ENCODE results near the gene PLCD3. TPM values are rescaled to one million over a fixed set of nuclear protein-coding genes. Genes with fewer than 3 reads are reported as not detected.

Gene PLCD3
- total and polyA plus RNA-seq, 2 of the 4 experiments (the other 2 are of a cell fraction), result 5.6 to 36.6 TPM

GRCh38 chr17:45104497-45104896 lies 27.8 kb downstream of the PLCD3 start:
- TF ChIP-seq RFX5 (IDR thresholded peaks at IDR 0.05; ENCODE audit: low read depth, low read length) (no peak), RCOR1 (IDR thresholded peaks at IDR 0.05; ENCODE audit: insufficient replicate concordance, low read length) (no peak), RAD21 (IDR thresholded peaks at IDR 0.05; ENCODE audit: low read length) (no peak), BHLHE40 (IDR thresholded peaks at IDR 0.05; ENCODE audit: low read depth, low read length) (no peak), CHD1 (IDR thresholded peaks at IDR 0.05; ENCODE audit: low read depth, low read length) (no peak), MXI1 (IDR thresholded peaks at IDR 0.05; ENCODE audit: borderline replicate concordance, low read depth, low read length) (no peak), FOS (IDR thresholded peaks at IDR 0.05; ENCODE audit: low read depth, low read length) (no peak), USF2 (IDR thresholded peaks at IDR 0.05; ENCODE audit: low read depth, low read length) (no peak)
- no peaks in the 10 kb centered on the region for H3K9me1 ChIP-seq (ENCODE audit: insufficient read depth, low read length)
- H2AFZ ChIP-seq (replicated peaks; ENCODE audit: low read length, poor library complexity), result no peak overlapping the region
- H2BK120ac ChIP-seq (ENCODE audit: low read depth, low read length), result no peak overlapping the region
- H3K4me2 ChIP-seq (ENCODE audit: low read depth, low read length), result no peak overlapping the region
- no peak overlapping the region for H2BK5ac ChIP-seq (ENCODE audit: low read depth, low read length, poor library complexity, severe bottlenecking)
- H3K4me1 ChIP-seq (ENCODE audit: control insufficient read depth, insufficient read depth, low read length), result no peaks in the 10 kb centered on the region
- H3K4me3 ChIP-seq (ENCODE audit: insufficient read depth, low read depth, low read length), result no peak overlapping the region
- ChIA-PET CTCF (interaction anchor here (1.1 kb wide), 1 partner anchor 10 kb away, joined by 6 read pairs; no protein-coding TSS in a partner anchor), POLR2A (ENCODE audit: unreplicated experiment) (no interaction called here)
- H3K79me1 ChIP-seq (ENCODE audit: low read depth in 1 of 2, low read length in 2 of 2), result peaks cover 4 to 39% of the 10 kb centered on the region in 2 experiments; a peak in 2 of 4 replicates
- H3K56ac ChIP-seq (ENCODE audit: extremely low read depth, insufficient read depth, low read length), result no peak overlapping the region
- no peaks in the 10 kb centered on the region for H3K9me3 ChIP-seq (ENCODE audit: control insufficient read depth, insufficient read depth, low read length)
- BruUV-seq (replicated peaks), result no TSS peak
- no peak overlapping the region for H3K23ac ChIP-seq (ENCODE audit: low read depth, low read length)
- H3K9ac ChIP-seq (ENCODE audit: low read depth, low read length), result no peak overlapping the region
- H4K8ac ChIP-seq (ENCODE audit: low read depth in 2 of 2, low read length in 2 of 2), result no peak overlapping the region
- WGBS, 2 experiments (ENCODE audit: extremely low coverage in 2 of 2, insufficient read length in 1 of 2), result 98% methylated on average over 6 of the region's 6 CpGs; no CpG with 5 or more reads in 1 of the 2 experiments
- in situ Hi-C loops (cut with MboI; ENCODE audit: low sequenced_read_pairs), result no loop called here
- peaks cover 81% of the 10 kb centered on the region for H3K36me3 ChIP-seq (ENCODE audit: control insufficient read depth, insufficient read depth, low read length)
- H3K18ac ChIP-seq (ENCODE audit: low read depth, low read length), result no peak overlapping the region
- H3K27me3 ChIP-seq (ENCODE audit: control insufficient read depth, insufficient read depth, low read length), result no peaks in the 10 kb centered on the region
- H2BK20ac ChIP-seq (ENCODE audit: low read depth, low read length), result no peak overlapping the region
- H4K5ac ChIP-seq (ENCODE audit: low read depth, low read length), result no peak overlapping the region
- no peak overlapping the region for H2BK15ac ChIP-seq (ENCODE audit: low read depth, low read length)
- H2AK5ac ChIP-seq (ENCODE audit: low read depth, low read length), result no peak overlapping the region
- dilution Hi-C loops (cut with HindIII; ENCODE audit: low sequenced_read_pairs, unreplicated experiment), result no loop called here
- no peak for DNase-seq
- no peak overlapping the region for H4K91ac ChIP-seq (ENCODE audit: insufficient read depth, low read depth, low read length)
- H3K27ac ChIP-seq (ENCODE audit: insufficient read depth, low read length), result no peak overlapping the region
- no peak overlapping the region for H3K14ac ChIP-seq (replicated peaks; ENCODE audit: low read depth, low read length)
- no peak overlapping the region for H2AK9ac ChIP-seq (replicated peaks; ENCODE audit: low read depth, low read length, poor library complexity)
- ATAC-seq (ENCODE audit: low read depth), result no peak
- H4K20me1 ChIP-seq (ENCODE audit: insufficient read depth, low read length), result peaks cover 13% of the 10 kb centered on the region
- intact Hi-C loops (cut with micrococcal nuclease), result no loop called here
- H3K4ac ChIP-seq (ENCODE audit: low read depth, low read length), result no peak overlapping the region
